ENCODE results near the gene PPIL1.

The PPIL1 gene

GRCh38 chr6:36888654-36889481 is 14.3 kb upstream of the PPIL1 start:
- no peak for DNase-seq (ENCODE audit: low read depth in 2 of 2)

GRCh38 chr6:36888115-36888643 is 13.6 kb upstream of the PPIL1 start:
- no peak for DNase-seq (ENCODE audit: low read depth in 2 of 2)

DNA sequence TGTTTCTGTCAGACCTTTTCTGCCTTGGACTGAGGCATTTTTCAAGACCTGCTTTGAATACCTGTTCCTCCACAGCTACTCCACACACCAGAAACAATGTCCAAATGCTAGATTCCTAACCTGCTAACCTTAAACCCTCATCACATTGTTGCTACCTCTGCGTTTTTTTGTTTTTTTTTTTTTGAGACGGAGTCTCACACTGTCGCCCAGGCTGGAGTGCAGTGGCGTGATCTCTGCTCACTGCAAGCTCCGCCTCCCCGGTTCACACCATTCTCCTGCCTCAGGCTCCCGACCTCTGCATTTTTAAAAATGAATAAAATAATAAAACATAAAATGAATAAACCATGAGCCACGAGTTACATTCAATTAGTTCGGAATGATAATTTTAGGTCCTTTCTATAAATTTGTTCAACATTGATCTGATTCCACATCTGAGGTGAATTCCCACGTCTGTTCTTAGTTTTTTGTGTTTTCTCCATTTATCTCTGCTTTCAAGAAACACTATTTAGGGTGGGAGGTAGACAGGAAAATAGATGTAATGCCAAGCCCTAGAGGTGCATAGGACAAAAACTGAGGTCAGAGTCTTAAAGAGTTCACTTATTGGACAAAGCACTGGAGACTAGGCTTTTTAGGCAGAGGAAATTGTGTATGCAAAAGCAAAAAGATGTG is 12.5 kb upstream of the PPIL1 start:
- no peak for DNase-seq (ENCODE audit: low read depth in 2 of 2)

DNA sequence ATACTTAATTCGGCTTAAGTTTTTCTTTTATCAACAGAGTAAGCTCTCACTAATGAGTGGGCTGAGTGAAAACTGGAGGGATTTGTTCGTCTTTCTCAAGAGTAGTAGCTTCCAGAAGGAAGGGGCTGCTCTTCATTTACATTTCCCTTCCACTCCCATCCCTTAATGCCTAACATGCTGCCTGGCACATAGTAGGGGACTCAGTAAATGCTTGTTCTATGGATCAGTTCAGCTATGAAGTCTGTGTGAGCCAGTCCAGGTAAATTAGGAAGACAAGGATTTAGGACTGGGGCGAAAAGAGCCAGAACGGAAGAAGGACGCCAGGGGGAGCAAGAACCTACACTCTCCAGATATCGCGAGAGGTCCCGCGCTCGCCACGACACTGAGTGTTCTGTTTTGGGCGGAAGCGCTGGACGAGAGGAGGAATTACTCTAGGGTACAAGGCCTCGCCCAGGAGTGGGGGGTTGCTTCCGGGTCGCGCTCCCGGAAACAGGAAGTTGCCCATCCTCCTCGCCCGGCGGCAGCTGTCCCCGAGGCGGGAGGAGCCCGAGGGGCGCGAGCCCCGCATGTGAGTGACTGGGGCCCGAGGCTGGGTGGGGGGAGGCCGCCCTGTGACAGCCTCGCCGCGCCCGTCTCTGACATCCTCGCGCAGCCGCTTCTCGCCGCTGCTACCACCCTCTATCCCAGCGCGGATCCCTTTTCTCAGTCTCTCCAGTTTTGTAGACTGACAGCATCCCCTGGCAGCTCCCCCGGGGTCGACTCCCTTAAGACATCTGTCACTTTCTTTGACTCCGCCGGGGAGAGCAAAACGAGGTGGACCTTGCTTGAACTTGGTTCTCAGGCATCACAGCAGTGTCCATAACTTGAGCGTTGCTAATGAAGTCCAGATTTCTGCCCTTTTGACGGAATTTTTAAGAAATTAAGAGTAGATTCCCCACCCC is 11.1 kb upstream of the PPIL1 start, which contains the start of gene C6orf89:
C6orf89 (plus strand) TSS at position 492 of the 941 bp plus-strand sequence. CDS start 13,493 bp downstream, outside the sequence.
- peak; percentile 95 to 96 for DNase-seq (ENCODE audit: low read depth in 2 of 2)

DNA sequence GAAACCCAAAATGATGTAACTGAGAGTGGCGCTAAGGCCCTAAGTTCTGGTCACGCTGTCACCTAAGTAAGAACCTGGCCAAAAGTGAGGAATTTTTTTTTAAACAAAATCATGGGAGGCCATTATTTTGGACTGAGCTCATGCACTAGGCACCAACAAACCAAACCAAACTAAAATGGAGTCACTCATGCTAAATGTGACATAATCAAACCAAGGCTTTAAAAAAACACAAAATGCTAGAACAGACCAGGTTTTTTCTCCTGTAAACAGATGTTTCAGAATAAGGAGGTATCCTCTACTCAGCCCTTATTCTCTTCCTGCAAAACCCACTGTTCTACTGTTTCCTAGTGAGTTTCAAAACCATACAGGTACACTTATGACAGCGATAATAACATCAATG is 10.0 kb upstream of the PPIL1 start:
- no peak for DNase-seq (ENCODE audit: low read depth in 2 of 2)

DNA sequence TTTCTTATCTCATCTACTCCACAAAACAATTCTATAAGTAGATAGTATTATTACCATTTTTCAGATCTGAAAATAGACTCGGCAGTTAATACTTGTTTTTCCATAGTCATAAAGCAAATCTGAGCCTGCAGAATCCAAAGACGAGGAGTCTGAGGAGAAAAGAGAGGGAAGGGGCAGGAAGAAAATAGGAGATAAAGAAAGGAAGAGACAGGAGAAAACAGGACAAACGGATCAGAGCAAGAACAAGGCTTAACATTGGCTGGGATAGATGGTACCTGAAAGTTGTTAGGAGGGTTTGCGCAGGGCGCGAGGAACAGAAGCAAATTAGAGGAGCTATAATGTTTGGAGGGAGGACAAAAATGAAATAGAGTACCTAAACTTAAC is 639 bp upstream of the PPIL1 start:
- DNase-seq (ENCODE audit: low read depth in 2 of 2), result no peak

DNA sequence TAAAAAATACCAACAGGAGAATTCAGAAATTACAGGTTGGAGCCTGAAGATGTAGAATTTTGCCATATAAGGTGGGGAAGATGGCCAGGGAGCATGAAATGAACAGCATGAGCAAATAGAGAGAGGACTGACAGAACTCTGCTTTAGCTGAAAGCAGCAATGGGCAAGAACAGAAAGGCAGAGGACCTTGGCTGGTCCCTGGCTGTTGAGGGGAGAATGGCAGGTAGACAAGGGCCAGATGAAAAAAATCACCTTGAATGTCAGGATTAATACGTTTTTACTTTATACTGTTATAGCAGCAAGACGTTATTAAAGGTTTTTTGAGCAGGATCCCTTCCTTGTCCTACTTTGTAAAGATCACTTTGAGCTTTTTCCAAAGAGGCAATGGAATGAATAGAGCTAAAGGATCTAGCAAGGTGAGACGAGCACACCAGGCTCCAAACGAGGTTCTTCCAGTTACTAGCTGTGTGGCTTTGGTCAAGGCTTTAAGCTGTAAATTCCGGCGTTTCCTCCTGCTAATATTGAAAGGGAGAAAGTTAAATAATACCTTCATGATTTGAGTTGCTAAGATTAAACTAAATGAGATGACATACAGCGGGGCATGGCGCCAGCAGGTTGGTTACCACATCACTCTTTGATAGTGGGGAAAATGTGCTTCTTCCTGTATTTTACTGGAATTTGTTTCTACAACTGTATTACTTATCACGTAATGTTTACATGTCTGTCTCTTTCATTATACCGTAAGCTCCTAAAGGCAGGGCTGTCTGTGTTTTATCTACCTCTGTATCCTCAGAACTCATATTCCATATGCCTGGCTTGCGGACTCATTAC is 776 bp downstream of the PPIL1 start:
- DNase-seq (ENCODE audit: low read depth in 2 of 2), result no peak

- DNase-seq (ENCODE audit: low read depth in 2 of 2), result no peak
Observed at GRCh38 chr6:36873115-36873514, 1.5 kb downstream of the PPIL1 start.

DNA sequence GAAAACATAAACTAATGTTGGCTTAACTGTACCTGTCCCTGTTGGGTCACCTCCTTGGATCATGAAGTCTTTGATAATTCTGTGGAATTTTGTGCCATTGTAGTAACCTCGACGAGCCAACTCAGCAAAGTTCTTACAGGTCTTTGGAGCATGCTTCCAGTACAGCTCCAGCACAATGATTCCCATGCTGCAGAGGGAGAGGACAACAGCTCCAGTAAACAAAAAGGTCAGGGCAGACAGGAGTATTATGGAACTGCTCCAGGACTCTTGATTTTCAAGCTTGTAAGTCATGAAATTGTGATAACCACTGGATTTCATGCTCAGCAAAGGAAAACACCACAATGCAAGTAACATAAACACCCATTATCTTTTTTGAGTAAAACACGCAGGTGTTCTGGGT is 2.9 kb downstream of the PPIL1 start:
- DNase-seq (ENCODE audit: low read depth in 2 of 2), result no peak

DNA sequence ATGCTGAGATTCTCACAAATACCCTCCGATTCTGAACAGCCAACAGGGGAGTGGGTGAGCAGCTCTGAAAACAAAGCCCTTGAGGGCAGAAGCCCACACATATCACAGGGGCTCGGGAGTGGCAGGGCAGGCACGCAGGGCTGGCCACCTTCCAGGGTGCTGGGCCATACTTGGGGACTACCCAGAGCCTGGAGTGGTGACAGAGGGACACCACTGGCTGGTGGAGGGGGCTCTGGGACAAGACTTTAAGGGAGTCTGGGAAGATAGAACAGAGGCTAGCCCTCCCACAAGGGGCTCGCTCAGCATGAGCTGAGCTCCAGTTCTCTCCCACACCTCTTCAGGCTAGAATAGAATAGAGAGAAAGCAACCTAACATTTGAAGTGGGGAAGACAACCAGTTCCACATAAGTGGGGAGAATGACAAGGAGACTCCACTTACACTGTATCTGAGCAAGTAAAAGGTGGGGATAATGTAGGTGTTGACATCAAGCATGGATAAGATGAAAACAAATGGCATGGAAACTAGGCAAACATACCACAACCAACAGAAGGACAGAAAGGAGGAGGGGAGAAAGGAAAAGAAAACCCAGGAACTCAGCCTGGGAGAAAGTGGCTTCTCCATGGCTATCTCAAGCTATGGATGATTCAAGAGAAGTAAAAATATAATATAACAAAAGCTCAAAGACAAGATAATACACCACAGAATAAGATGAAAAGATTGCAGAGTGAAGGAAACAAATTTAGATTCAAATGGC is 7.0 kb downstream of the PPIL1 start:
- no peak for DNase-seq (ENCODE audit: low read depth in 2 of 2)

- DNase-seq (ENCODE audit: low read depth in 2 of 2), result no peak
Observed at GRCh38 chr6:36865835-36866234, 8.8 kb downstream of the PPIL1 start.

- no peak for DNase-seq (ENCODE audit: low read depth in 2 of 2)
Observed at GRCh38 chr6:36863670-36864540, 10.7 kb downstream of the PPIL1 start.

GRCh38 chr6:36862848-36863382 is 11.7 kb downstream of the PPIL1 start:
- no peak for DNase-seq (ENCODE audit: low read depth in 2 of 2)

DNA sequence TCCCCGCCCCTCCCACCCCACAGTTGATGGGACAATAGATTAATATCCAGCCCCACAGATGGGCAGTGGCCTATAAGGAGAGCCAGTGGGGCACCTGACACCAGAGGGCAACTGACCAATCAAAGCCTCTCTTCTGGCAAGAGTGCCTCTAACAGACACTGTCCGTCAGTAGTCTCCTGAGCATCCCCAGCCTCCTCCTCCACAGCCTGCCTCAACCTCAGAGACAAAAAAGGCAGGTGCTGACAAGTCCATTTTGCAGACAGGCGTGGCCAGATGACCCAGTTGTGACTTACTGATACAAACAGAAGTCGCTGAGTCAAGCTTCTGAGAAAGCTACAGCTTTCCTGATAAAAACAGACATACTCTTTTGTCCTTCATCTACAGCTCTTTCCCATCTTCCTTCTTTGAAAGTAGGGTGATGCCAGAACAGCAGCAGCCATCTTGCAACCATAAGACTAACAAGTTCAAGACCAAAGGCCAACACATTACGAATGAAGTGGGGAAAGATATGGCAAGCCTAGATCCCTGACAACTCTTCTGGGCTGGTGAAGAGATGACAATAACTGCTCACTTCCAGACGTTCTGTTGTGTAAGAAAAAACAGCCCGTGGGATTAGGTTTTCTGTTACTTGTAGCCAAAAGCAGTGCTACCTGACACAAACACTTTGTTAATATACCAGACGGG is 12.3 kb downstream of the PPIL1 start:
- DNase-seq (ENCODE audit: low read depth in 2 of 2), result no peak

DNA sequence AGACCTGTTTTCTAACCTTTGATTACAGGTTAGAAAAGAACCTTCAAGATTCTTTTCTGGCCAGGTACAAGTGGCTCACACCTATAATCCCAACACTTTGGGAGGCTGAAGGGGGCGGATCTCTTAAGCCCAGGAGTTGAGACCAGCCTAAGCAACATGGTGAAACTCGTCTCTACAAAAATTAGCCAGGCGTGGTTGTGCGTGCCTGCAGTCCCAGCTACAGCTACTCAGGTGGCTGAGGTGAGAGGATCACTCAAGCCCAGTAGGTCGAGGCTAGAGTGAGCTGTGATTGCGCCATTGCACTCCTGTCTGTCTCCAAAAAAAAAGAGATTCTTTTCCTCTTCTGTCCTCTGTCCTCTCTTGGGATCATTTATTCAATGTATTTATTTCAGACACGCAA is 14.5 kb downstream of the PPIL1 start:
- DNase-seq (ENCODE audit: low read depth in 2 of 2), result no peak

- peak; percentile 36 to 37 for DNase-seq (ENCODE audit: low read depth in 2 of 2)
Observed at GRCh38 chr6:36858407-36858981, 16.1 kb downstream of the PPIL1 start.

- DNase-seq (ENCODE audit: low read depth in 2 of 2), result no peak
Observed at GRCh38 chr6:36857325-36857724, 17.3 kb downstream of the PPIL1 start.

GRCh38 chr6:36856277-36856676 is 18.3 kb downstream of the PPIL1 start:
- DNase-seq (ENCODE audit: low read depth in 2 of 2), result no peak

Measured in fibroblast of skin of left quadriceps (primary cell).